ENCODE measurements around the gene MAD1L1. TPM values are rescaled to one million over a fixed set of nuclear protein-coding genes. Genes with fewer than 3 reads are reported as not detected.

The MAD1L1 gene
- total RNA-seq, 2 donors from 2014 or later: 18.9 to 24.9 TPM

DNA sequence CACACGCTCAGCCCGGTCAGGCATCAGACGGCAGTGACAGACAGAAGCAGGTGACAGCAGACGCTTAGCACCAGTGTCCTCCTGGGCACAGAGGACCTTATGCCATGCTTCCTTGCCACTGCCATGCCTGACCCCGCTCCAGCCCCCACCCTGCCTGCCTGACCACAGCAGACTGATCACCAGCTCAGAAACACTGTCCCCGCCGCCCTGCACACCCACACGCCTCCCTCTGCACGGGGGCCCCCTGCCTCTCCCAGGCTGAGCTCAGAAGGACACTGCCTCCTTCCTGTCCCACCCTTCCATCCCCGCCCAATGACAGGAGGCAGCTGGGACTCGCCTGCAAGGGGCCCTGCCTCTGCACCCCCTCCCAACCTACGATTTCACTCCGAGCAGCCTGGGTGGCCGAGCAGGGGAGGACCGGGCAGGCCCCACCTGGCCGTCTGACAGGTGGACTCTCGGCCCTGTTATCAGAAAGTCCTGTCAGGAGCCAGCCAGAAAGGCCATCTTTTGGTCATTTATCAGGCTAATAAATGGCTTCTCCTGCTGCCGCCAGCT lies 379.2 kb downstream of the MAD1L1 start:
- ATAC-seq (no peak), DNase-seq (peak; percentile 12)
- intact Hi-C loops (cut with DNase I): no loop called here

DNA sequence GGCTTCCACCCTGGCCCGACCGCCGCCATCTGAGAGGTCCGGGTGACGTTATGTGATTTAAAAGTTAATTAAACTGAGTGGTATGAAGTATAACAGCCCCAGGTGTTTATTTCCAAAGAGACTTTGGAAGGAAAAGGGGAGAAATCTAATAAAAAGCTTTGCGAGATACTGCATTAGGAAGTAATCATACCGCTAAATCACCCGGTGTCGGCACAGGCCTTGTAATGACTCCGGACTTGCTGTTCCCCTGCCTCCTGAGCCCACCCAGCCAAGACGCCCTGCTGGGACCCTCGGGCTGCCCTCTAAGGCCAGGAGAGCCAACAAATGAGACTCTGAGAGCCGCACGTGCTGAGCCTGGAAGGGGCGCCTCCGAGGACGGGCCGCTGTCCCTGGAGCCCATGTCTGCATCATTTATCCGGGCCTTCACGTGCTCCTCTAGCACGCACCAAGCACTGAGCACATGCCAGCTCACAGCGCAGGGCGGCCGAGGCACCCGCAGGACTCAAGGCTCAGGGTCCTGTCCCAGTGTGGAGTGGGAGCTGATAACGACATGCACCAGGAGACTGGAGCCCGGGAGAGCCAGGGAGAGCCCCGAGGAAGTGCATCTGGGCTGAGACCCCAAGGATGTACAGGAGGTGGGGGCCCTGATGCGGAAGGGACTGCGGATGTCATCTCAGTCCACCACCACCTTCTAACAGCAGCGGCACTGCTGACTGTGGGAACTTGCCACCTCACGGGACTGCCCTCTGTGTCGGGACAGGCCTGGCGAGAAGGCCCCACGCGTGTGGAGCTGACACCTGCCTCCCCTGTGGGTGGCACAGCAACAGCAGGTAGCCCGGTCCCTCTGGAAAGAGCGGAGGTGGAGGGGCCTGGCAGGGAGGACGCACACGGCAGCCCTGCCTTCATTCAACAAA lies 380.0 kb downstream of the MAD1L1 start:
- ATAC-seq (no peak), DNase-seq (peak; percentile 16)
- intact Hi-C loops (cut with DNase I): no loop called here

DNA sequence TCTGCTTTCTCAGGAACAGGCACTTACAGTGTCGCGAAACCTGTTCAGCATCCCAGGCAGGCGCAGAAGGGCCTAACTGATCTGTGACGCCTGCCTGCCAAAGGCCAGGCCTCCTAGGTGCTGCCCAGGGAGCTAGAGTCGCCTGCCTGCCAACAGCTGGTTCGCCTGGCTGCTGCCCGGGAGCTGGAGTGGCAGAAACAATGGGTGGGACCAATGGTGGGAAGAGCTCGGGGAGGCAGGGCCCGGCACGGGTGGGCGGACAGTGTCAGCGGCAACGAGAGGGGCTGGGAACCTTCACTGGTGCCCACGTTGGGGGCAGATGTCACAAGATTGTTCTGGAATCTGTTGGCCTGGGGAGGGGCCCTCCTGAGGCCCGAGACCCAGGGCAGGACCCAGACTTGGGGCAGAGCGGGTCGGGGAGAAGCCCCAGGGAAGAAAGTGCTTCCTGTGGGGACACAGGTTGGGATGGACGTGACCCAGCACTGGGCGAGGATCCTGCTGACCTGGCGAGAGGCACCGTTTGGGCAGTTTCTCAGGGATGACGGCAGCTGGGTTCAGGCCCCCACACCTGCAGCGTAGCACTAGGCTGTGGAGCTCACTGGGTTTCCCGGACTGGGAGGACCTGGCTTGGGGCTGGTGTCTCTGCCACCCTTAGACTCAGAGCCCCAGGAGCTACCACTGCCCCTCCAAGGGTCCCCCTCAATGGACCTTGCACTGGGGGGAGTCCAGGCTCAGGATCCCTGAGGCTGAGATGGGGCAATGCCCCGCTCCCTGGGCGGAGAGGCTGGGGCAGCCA lies 380.8 kb downstream of the MAD1L1 start:
- intact Hi-C loops (cut with DNase I): no loop called here
- ATAC-seq (no peak), DNase-seq (peak; percentile 25)

GRCh38 chr7:1850976-1851571 lies 381.7 kb downstream of the MAD1L1 start:
- DNase-seq (peak; percentile 12), ATAC-seq (no peak)
- intact Hi-C loops (cut with DNase I): no loop called here

GRCh38 chr7:1850111-1850975 lies 382.4 kb downstream of the MAD1L1 start:
- ATAC-seq (no peak), DNase-seq (peak; percentile 18)
- intact Hi-C loops (cut with DNase I): no loop called here

GRCh38 chr7:1849351-1850041 lies 383.2 kb downstream of the MAD1L1 start:
- no peak for ATAC-seq
- intact Hi-C loops (cut with DNase I): no loop called here

GRCh38 chr7:1848911-1849311 lies 383.8 kb downstream of the MAD1L1 start:
- DNase-seq (peak; percentile 6), ATAC-seq (no peak)
- intact Hi-C loops (cut with DNase I): no loop called here

More at GRCh38 chr7:1849351-1850041, 383.2 kb downstream of the MAD1L1 start:
- DNase-seq: peak; percentile 33

DNA sequence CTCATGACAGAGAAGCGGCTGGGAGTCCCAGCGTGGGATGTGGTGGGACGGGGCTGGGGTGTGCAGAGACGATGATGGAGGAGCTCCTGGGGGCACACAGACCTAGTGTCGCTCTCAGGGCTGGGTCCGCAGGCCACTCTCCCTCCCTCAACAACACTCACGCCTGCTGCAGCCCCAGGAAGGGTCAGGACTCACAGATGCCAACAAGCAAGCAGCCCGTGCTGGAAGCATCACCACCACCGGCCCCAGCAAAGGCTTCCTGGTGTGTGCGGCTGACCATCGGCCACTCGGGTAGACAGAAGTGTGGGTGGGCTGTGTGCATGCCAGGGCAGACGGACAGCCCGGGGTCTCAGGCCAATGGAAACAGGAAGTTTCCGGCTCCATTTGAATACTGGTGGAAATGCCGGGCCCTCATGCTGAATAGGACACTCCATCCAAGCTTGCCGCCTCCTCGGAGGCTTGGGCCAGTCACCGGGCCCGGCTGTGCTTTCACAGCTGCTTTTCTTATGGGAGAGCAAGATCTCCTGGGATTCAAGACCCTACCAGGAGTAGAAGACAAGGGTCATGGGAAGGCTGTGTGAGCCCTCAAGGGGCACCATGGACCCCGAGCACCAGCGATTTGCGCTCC lies 384.6 kb downstream of the MAD1L1 start:
- DNase-seq: peak; percentile 28
- intact Hi-C loops (cut with DNase I): no loop called here
- no peak for ATAC-seq

GRCh38 chr7:1847260-1848001 lies 385.3 kb downstream of the MAD1L1 start:
- ATAC-seq (no peak), DNase-seq (peak; percentile 14)
- intact Hi-C loops (cut with DNase I): no loop called here

GRCh38 chr7:1846331-1847065 lies 386.2 kb downstream of the MAD1L1 start:
- DNase-seq: peak; percentile 14
- intact Hi-C loops (cut with DNase I): no loop called here
- ATAC-seq: no peak

DNA sequence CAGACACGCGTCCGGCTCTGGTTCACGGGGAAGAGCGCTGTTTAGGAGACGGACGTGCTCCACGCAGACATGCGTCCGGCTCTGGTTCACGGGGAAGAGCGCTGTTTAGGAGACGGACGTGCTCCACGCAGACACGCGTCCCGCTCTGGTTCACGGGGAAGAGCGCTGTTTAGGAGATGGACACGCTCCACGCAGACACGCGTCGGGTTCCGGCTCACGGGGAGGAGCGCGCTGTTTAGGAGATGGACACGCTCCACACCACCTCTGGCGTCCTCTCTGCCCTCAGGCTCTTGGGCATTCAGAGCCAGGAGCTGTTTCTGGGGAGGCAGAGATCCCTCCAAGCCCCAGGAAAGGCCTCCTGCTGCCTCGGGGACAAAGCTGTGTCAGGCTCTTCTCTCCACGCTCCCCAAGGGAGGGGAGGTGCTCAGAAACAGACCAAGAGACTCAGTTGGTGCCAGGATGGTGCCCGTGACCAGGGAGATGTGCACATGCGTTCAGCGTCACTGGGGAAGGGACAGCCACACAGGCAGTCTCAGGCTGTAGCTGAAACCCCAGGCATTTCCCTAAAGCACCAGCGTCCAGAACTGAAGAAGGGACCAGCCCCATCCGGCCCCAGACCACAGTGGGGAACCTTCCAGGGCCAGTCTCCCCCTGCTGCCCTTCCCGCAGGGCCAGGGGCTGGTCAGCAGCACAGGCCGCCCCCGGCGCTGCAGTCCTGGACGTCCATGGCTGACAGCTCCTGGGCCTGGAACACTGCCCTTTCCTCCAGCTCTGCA lies 387.0 kb downstream of the MAD1L1 start:
- ATAC-seq (no peak), DNase-seq (peak; percentile 13)
- intact Hi-C loops (cut with DNase I): no loop called here

DNA sequence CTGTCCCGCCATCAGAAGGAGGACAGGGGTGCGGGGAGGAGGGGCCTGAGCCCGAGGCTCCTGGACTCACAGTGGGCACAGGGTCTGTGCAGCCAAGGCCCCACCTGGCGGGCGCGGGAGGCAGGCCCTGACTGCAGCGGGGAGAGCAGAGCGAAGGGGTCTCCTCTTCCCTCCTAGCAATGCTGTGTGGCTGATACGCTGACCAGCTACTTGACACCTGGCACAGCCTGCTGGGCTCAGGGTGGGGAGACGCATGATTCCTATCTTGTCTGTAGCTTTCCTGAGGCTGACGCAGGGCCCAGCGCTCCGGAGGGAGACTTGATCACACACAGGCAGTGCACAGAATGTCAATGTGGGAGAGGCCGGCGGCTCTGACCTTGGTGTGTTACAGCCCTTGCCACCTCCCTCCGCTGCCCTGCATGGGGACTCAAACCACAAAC lies 387.8 kb downstream of the MAD1L1 start:
- intact Hi-C loops (cut with DNase I): no loop called here
- no peak for ATAC-seq
- peak; percentile 13 for DNase-seq

DNA sequence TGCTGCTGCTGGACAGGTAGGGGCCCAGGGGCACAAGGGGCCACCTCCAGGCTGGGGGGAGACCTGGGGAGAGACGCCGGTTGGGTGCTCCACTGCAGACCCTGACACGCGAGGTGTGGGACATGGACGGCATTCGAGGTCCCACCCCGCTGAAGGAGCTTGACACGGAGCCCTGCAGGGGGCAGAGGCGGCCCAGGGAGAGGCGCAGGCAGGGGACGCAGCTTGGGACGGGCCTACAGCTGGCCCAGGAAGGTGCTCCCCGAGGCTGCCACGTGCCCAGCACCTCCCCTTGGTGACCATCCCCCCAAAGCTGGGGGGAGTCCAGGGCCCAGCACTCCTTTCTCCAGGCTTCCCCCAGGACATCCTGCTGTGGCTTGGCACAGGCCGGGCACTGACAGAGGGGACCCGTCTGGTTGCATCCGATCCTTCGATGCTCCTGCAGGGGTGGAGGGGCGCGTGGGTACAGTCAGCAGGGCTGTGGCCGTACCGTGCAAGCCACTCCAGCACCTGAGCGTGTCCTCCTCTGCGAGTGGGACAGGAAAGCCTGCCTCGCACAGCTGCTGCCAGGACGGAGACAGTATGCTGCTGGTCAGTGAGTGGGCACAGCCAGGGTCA lies 388.3 kb downstream of the MAD1L1 start:
- intact Hi-C loops (cut with DNase I): no loop called here
- peak; percentile 19 for DNase-seq
- ATAC-seq: no peak

- no peak for DNase-seq
- intact Hi-C loops (cut with DNase I): no loop called here
- no peak for ATAC-seq
Measured at GRCh38 chr7:1843921-1844335, 388.8 kb downstream of the MAD1L1 start.

- DNase-seq (peak; percentile 10), ATAC-seq (no peak)
Measured at GRCh38 chr7:1843271-1843861, 389.4 kb downstream of the MAD1L1 start.

More at GRCh38 chr7:1843271-1843861, 389.4 kb downstream of the MAD1L1 start:
- intact Hi-C loops (cut with DNase I): no loop called here
